SJCRH30 (cell line): ENCODE measurements around the gene DBNL. TPM values are rescaled to one million over a fixed set of nuclear protein-coding genes. Genes with fewer than 3 reads are reported as not detected.

Source experiments
- DNase-seq, 2 experiments: peaks; one replicate each; pipeline ENCODE4 v3.0.0-alpha.2; 2015 to 2020
- H3K27ac ChIP-seq: fragments of 250-450 bp; sonication (Bioruptor Pico); 2 replicates; pipeline ENCODE4 v1.5.1; 2020; ENCODE audit warnings: mild to moderate bottlenecking, moderate library complexity
- H3K27me3 ChIP-seq: fragments of 250-450 bp; sonication (Bioruptor Pico); 2 replicates; pipeline ENCODE4 v1.5.1; 2020; ENCODE audit warnings: mild to moderate bottlenecking, moderate library complexity
- H3K36me3 ChIP-seq: fragments of 250-450 bp; sonication (Bioruptor Pico); 2 replicates; pipeline ENCODE4 v1.5.1; 2020; ENCODE audit warnings: mild to moderate bottlenecking, moderate library complexity
- H3K4me1 ChIP-seq: fragments of 250-450 bp; sonication (Bioruptor Pico); 2 replicates; pipeline ENCODE4 v1.5.1; 2020; ENCODE audit warnings: mild to moderate bottlenecking, moderate library complexity
- H3K4me3 ChIP-seq: fragments of 250-450 bp; sonication (Bioruptor Pico); 2 replicates; pipeline ENCODE4 v1.5.1; 2020; ENCODE audit warnings: mild to moderate bottlenecking, moderate library complexity
- H3K9me3 ChIP-seq: fragments of 250-450 bp; sonication (Bioruptor Pico); replicated peaks from 2 replicates; pipeline ENCODE4 v1.5.1; 2020; ENCODE audit warnings: mild to moderate bottlenecking, moderate library complexity
- total RNA-seq: library from RNA; depleted of rRNA; stranded (reverse); fragments of >200 nt; shearing (Covaris generic); gene quantifications from 2 replicates; pipeline ENCODE4 v1.2.3, GENCODE V29; 2014

The DBNL gene
- total RNA-seq, 1 experiment from 2014 or later = 54.4 TPM

- Histone ChIP-seq H3K4me3 (peak overlapping the region; percentile 68), H3K4me1 (peaks cover 26% of the 10 kb centered on the region), H3K36me3 (peaks cover 2% of the 10 kb centered on the region; the same call in 1 of the 2 replicates), H3K9me3 (no peaks in the 10 kb centered on the region), H3K27ac (no peak overlapping the region), H3K27me3 (no peaks in the 10 kb centered on the region)
- DNase-seq = no peak
Measured at GRCh38 chr7:44103566-44103922, 59.0 kb downstream of the DBNL start.

GRCh38 chr7:44103923-44104859 lies 59.7 kb downstream of the DBNL start, which contains the start of gene AEBP1:
AEBP1 (plus strand) TSS chr7:44104345; CDS start chr7:44104666, 321 bp downstream.
- DNase-seq = peak; percentile 51 to 54
- Histone ChIP-seq H3K4me1 (peaks cover 26% of the 10 kb centered on the region), H3K36me3 (peaks cover 3% of the 10 kb centered on the region; the same call in 1 of the 2 replicates), H3K4me3 (peak within 1 kb of the TSS; percentile 68), H3K27me3 (no peaks in the 10 kb centered on the region), H3K9me3 (no peaks in the 10 kb centered on the region), H3K27ac (peak within 1 kb of the TSS; percentile 38; the same call in 1 of the 2 replicates)

- no peak for DNase-seq
- Histone ChIP-seq H3K36me3 (peaks cover 8% of the 10 kb centered on the region; the same call in 1 of the 2 replicates), H3K4me1 (peaks cover 17% of the 10 kb centered on the region), H3K27ac (peak overlapping the region; percentile 38; the same call in 1 of the 2 replicates), H3K4me3 (peak overlapping the region; percentile 68), H3K27me3 (no peaks in the 10 kb centered on the region), H3K9me3 (no peaks in the 10 kb centered on the region)
Measured at GRCh38 chr7:44104860-44105771, 60.6 kb downstream of the DBNL start.

- no peaks in the 10 kb centered on the region for H3K9me3 ChIP-seq
- no peak overlapping the region; the same call in 1 of the 2 replicates for H3K4me3 ChIP-seq
- H3K4me1 ChIP-seq = peaks cover 10% of the 10 kb centered on the region
- H3K27me3 ChIP-seq = no peaks in the 10 kb centered on the region
- DNase-seq = no peak
- no peak overlapping the region for H3K27ac ChIP-seq
- H3K36me3 ChIP-seq = peaks cover 8% of the 10 kb centered on the region; the same call in 1 of the 2 replicates
Measured at GRCh38 chr7:44105832-44106231, 61.3 kb downstream of the DBNL start.

GRCh38 chr7:44106311-44107065 lies 62.0 kb downstream of the DBNL start:
- Histone ChIP-seq H3K27ac (no peak overlapping the region), H3K4me1 (peaks cover 4% of the 10 kb centered on the region; the same call in 1 of the 2 replicates), H3K9me3 (no peaks in the 10 kb centered on the region), H3K36me3 (peaks cover 8% of the 10 kb centered on the region; the same call in 1 of the 2 replicates), H3K4me3 (no peak overlapping the region), H3K27me3 (no peaks in the 10 kb centered on the region)
- no peak for DNase-seq

- Histone ChIP-seq H3K9me3 (no peaks in the 10 kb centered on the region), H3K27ac (no peak overlapping the region), H3K4me1 (peaks cover 4% of the 10 kb centered on the region; the same call in 1 of the 2 replicates), H3K4me3 (no peak overlapping the region), H3K27me3 (no peaks in the 10 kb centered on the region), H3K36me3 (peaks cover 8% of the 10 kb centered on the region; the same call in 1 of the 2 replicates)
- DNase-seq = no peak
Measured at GRCh38 chr7:44107116-44107960, 62.8 kb downstream of the DBNL start.

- H3K9me3 ChIP-seq = no peaks in the 10 kb centered on the region
- no peak for DNase-seq
Measured at GRCh38 chr7:44107961-44108767, 63.7 kb downstream of the DBNL start.

GRCh38 chr7:44108768-44109750 lies 64.6 kb downstream of the DBNL start:
- H3K36me3 ChIP-seq = peaks cover 20% of the 10 kb centered on the region
- no peaks in the 10 kb centered on the region for H3K9me3 ChIP-seq
- no peak for DNase-seq
- no peaks in the 10 kb centered on the region; the same call in 1 of the 2 replicates for H3K4me1 ChIP-seq
- H3K27ac ChIP-seq = no peak overlapping the region
- H3K27me3 ChIP-seq = no peaks in the 10 kb centered on the region
- H3K4me3 ChIP-seq = no peak overlapping the region

More at GRCh38 chr7:44107961-44108767, 63.7 kb downstream of the DBNL start:
- peaks cover 4% of the 10 kb centered on the region; the same call in 1 of the 2 replicates for H3K4me1 ChIP-seq
- H3K27me3 ChIP-seq = no peaks in the 10 kb centered on the region
- no peak overlapping the region for H3K27ac ChIP-seq
- peaks cover 14% of the 10 kb centered on the region for H3K36me3 ChIP-seq
- H3K4me3 ChIP-seq = no peak overlapping the region

DNA sequence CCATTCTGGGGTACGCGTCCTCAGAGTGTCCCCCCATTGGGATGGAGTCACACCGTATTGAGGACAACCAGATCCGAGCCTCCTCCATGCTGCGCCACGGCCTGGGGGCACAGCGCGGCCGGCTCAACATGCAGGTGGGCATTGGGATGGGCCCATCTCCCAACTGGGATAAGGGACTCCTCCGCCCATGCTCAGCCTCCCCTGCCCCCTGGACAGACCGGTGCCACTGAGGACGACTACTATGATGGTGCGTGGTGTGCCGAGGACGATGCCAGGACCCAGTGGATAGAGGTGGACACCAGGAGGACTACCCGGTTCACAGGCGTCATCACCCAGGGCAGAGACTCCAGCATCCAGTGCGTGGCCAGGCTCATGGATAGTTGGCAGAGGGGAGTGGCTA lies 65.5 kb downstream of the DBNL start:
- no peak overlapping the region for H3K4me3 ChIP-seq
- no peak overlapping the region for H3K27ac ChIP-seq
- no peak for DNase-seq
- H3K4me1 ChIP-seq = no peaks in the 10 kb centered on the region; the same call in 1 of the 2 replicates
- H3K9me3 ChIP-seq = no peaks in the 10 kb centered on the region
- H3K27me3 ChIP-seq = no peaks in the 10 kb centered on the region
- peaks cover 29% of the 10 kb centered on the region for H3K36me3 ChIP-seq

GRCh38 chr7:44110719-44111635 lies 66.5 kb downstream of the DBNL start:
- no peaks in the 10 kb centered on the region for H3K4me1 ChIP-seq
- no peaks in the 10 kb centered on the region for H3K27me3 ChIP-seq
- H3K36me3 ChIP-seq = peaks cover 39% of the 10 kb centered on the region
- DNase-seq = no peak
- H3K4me3 ChIP-seq = no peak overlapping the region
- H3K9me3 ChIP-seq = no peaks in the 10 kb centered on the region
- no peak overlapping the region for H3K27ac ChIP-seq
